Stimulated activated CD4-positive, alpha-beta T cell treated with anti-CD3 and anti-CD28 coated beads, Interleukin-1b, Interleukin-23, amount 100 ng/mL, for 4 hours (primary cell): Measurements from ENCODE around the gene SP6.

Source experiments
- DNase-seq, 2 donors: peaks; one replicate each; pipeline ENCODE4 v3.0.0-alpha.2; 2020; ENCODE audit warnings: low read depth in 2 of 2

The SP6 gene

GRCh38 chr17:47836601-47837000, 14.4 kb downstream of the SP6 start:
- no peak for DNase-seq

GRCh38 chr17:47834756-47835155, 16.2 kb downstream of the SP6 start:
- DNase-seq, result no peak

GRCh38 chr17:47831934-47832327, 19.0 kb downstream of the SP6 start:
- DNase-seq, result no peak

GRCh38 chr17:47831003-47831933, 19.7 kb downstream of the SP6 start, which contains the start of the genes LRRC46 and MRPL10:
LRRC46 (plus strand) TSS chr17:47831670; CDS start chr17:47831990, 320 bp downstream.
MRPL10 (minus strand) TSS chr17:47831541; CDS start chr17:47831511, 30 bp downstream.
- peak; percentile 90 for DNase-seq

GRCh38 chr17:47830396-47831002, 20.5 kb downstream of the SP6 start:
- DNase-seq, result no peak

GRCh38 chr17:47829870-47830269, 21.1 kb downstream of the SP6 start:
- DNase-seq, result no peak

GRCh38 chr17:47823519-47823918, 27.4 kb downstream of the SP6 start:
- no peak for DNase-seq

GRCh38 chr17:47822785-47823184, 28.2 kb downstream of the SP6 start:
- no peak for DNase-seq

- peak; percentile 48 to 52 for DNase-seq
These were observed 29.3 kb downstream of the SP6 start, which contains the start of gene OSBPL7 for GRCh38 chr17:47821424-47822391. OSBPL7 (minus strand) TSS chr17:47821794; CDS start chr17:47820278, 1,516 bp downstream.

GRCh38 chr17:47821031-47821423, 29.9 kb downstream of the SP6 start:
- DNase-seq, result no peak

- DNase-seq, result no peak
These were observed 30.8 kb downstream of the SP6 start for GRCh38 chr17:47820033-47820789.

GRCh38 chr17:47819475-47819874, 31.5 kb downstream of the SP6 start:
- DNase-seq, result no peak

- no peak for DNase-seq
These were observed 32.8 kb downstream of the SP6 start for GRCh38 chr17:47818002-47818695.

GRCh38 chr17:47816947-47817346, 34.0 kb downstream of the SP6 start:
- no peak for DNase-seq

GRCh38 chr17:47816111-47816735, 34.7 kb downstream of the SP6 start:
- no peak for DNase-seq

- DNase-seq, result no peak
These were observed 35.7 kb downstream of the SP6 start for GRCh38 chr17:47815106-47815918.

GRCh38 chr17:47813512-47814031, 37.4 kb downstream of the SP6 start:
- DNase-seq, result no peak

- DNase-seq, result no peak
These were observed 37.9 kb downstream of the SP6 start for GRCh38 chr17:47813077-47813476.
